ENCODE data around the gene ATP8A2.

DNA sequence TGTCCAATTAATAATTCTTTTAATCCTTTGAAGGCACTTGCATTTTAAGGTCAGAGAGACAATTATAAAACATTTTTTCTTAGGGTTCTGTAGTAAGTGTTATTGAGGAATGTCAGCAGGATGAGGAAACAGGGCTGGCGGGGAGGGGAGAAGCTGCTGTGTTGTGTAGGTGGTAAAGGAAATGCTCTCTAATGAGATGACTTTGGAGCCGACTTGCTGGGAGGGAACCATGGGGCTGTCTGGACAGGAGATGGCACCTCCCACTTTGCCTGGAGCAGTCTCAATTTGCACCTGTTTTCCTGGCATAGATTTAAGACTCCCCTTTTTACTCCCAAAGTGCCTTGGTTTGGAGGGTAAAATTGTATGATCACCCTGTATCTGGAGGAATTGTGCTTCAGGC, 230.4 kb downstream of the ATP8A2 start:
- TF ChIP-seq, protein P1, sequence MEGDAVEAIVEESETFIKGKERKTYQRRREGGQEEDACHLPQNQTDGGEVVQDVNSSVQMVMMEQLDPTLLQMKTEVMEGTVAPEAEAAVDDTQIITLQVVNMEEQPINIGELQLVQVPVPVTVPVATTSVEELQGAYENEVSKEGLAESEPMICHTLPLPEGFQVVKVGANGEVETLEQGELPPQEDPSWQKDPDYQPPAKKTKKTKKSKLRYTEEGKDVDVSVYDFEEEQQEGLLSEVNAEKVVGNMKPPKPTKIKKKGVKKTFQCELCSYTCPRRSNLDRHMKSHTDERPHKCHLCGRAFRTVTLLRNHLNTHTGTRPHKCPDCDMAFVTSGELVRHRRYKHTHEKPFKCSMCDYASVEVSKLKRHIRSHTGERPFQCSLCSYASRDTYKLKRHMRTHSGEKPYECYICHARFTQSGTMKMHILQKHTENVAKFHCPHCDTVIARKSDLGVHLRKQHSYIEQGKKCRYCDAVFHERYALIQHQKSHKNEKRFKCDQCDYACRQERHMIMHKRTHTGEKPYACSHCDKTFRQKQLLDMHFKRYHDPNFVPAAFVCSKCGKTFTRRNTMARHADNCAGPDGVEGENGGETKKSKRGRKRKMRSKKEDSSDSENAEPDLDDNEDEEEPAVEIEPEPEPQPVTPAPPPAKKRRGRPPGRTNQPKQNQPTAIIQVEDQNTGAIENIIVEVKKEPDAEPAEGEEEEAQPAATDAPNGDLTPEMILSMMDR (IDR thresholded peaks at IDR 0.05), result no peak
- TF ChIP-seq POLR2A (IDR thresholded peaks at IDR 0.05), result no peak

All from heart left ventricle (tissue), 13 donors.